ENCODE results near the gene CAMK2D.

Gene CAMK2D

GRCh38 chr4:113409181-113409580, 352.4 kb downstream of the CAMK2D start:
- no peaks in the 10 kb centered on the region for H3K4me1 ChIP-seq (ENCODE audit: control insufficient read depth, insufficient read depth, low read length)
- no peak overlapping the region for H3K4me3 ChIP-seq (ENCODE audit: low read length)
- H3K27ac ChIP-seq (ENCODE audit: low read depth, low read length) = no peak overlapping the region
- no peaks in the 10 kb centered on the region for H3K27me3 ChIP-seq (ENCODE audit: control insufficient read depth, insufficient read depth, low read length)
- no peak overlapping the region for H3K9ac ChIP-seq (ENCODE audit: low read length)
- H3K36me3 ChIP-seq (ENCODE audit: control insufficient read depth, insufficient read depth, low read length) = no peaks in the 10 kb centered on the region

- Histone ChIP-seq H3K27me3 (ENCODE audit: control insufficient read depth, insufficient read depth, low read length) (no peaks in the 10 kb centered on the region), H3K9ac (ENCODE audit: low read length) (no peak overlapping the region), H3K36me3 (ENCODE audit: control insufficient read depth, insufficient read depth, low read length) (no peaks in the 10 kb centered on the region), H3K4me3 (ENCODE audit: low read length) (no peak overlapping the region), H3K27ac (ENCODE audit: low read depth, low read length) (no peak overlapping the region), H3K4me1 (ENCODE audit: control insufficient read depth, insufficient read depth, low read length) (no peaks in the 10 kb centered on the region)
Observed at GRCh38 chr4:113407409-113407808, 354.1 kb downstream of the CAMK2D start.

- no peak overlapping the region for H3K4me3 ChIP-seq (ENCODE audit: low read length)
- H3K27ac ChIP-seq (ENCODE audit: low read depth, low read length) = no peak overlapping the region
- H3K27me3 ChIP-seq (ENCODE audit: control insufficient read depth, insufficient read depth, low read length) = no peaks in the 10 kb centered on the region
Observed at GRCh38 chr4:113406723-113407016, 354.9 kb downstream of the CAMK2D start.

GRCh38 chr4:113405874-113406722, 355.4 kb downstream of the CAMK2D start:
- Histone ChIP-seq H3K4me3 (ENCODE audit: low read length) (no peak overlapping the region), H3K36me3 (ENCODE audit: control insufficient read depth, insufficient read depth, low read length) (no peaks in the 10 kb centered on the region), H3K27ac (ENCODE audit: low read depth, low read length) (no peak overlapping the region), H3K27me3 (ENCODE audit: control insufficient read depth, insufficient read depth, low read length) (no peaks in the 10 kb centered on the region), H3K4me1 (ENCODE audit: control insufficient read depth, insufficient read depth, low read length) (no peaks in the 10 kb centered on the region), H3K9ac (ENCODE audit: low read length) (no peak overlapping the region)

More at GRCh38 chr4:113406723-113407016, 354.9 kb downstream of the CAMK2D start:
- no peaks in the 10 kb centered on the region for H3K4me1 ChIP-seq (ENCODE audit: control insufficient read depth, insufficient read depth, low read length)
- H3K9ac ChIP-seq (ENCODE audit: low read length) = no peak overlapping the region
- H3K36me3 ChIP-seq (ENCODE audit: control insufficient read depth, insufficient read depth, low read length) = no peaks in the 10 kb centered on the region

- H3K27ac ChIP-seq (ENCODE audit: low read depth, low read length) = no peak overlapping the region
- no peaks in the 10 kb centered on the region for H3K36me3 ChIP-seq (ENCODE audit: control insufficient read depth, insufficient read depth, low read length)
- H3K9ac ChIP-seq (ENCODE audit: low read length) = no peak overlapping the region
- no peak overlapping the region for H3K4me3 ChIP-seq (ENCODE audit: low read length)
- H3K27me3 ChIP-seq (ENCODE audit: control insufficient read depth, insufficient read depth, low read length) = no peaks in the 10 kb centered on the region
- H3K4me1 ChIP-seq (ENCODE audit: control insufficient read depth, insufficient read depth, low read length) = no peaks in the 10 kb centered on the region
Observed at GRCh38 chr4:113404841-113405240, 356.7 kb downstream of the CAMK2D start.

- no peaks in the 10 kb centered on the region for H3K36me3 ChIP-seq (ENCODE audit: control insufficient read depth, insufficient read depth, low read length)
- H3K4me1 ChIP-seq (ENCODE audit: control insufficient read depth, insufficient read depth, low read length) = no peaks in the 10 kb centered on the region
- H3K9ac ChIP-seq (ENCODE audit: low read length) = no peak overlapping the region
- H3K27me3 ChIP-seq (ENCODE audit: control insufficient read depth, insufficient read depth, low read length) = no peaks in the 10 kb centered on the region
- no peak overlapping the region for H3K4me3 ChIP-seq (ENCODE audit: low read length)
- no peak overlapping the region for H3K27ac ChIP-seq (ENCODE audit: low read depth, low read length)
Observed at GRCh38 chr4:113404167-113404571, 357.4 kb downstream of the CAMK2D start.

All from rectal smooth muscle tissue (tissue), 1 donor.